Subcutaneous adipose tissue (tissue), 4 donors: Measurements from ENCODE around the gene WWTR1. TPM values are rescaled to one million over a fixed set of nuclear protein-coding genes. Genes with fewer than 3 reads are reported as not detected.

Source experiments
- CTCF ChIP-seq: fragments of 450-650 bp; IDR thresholded peaks from one replicate; pipeline ENCODE4 v1.5.1; 2016; ENCODE audit warnings: low read depth, mild to moderate bottlenecking, control low read depth, antibody characterized with exemption, moderate library complexity
- small RNA-seq: library from RNA; depleted of rRNA; stranded (forward); fragments of <200 nt; gene quantifications from one replicate; pipeline ENCODE3, GENCODE V24; 2016
- total RNA-seq, 4 donors: library from RNA; depleted of rRNA; stranded (reverse); fragments of >200 nt; gene quantifications; one replicate each; pipeline ENCODE4 v1.1.0, GENCODE V29; 2016

The WWTR1 gene
- total RNA-seq, 4 donors from 2014 or later, result 47.9 to 89.3 (median 62.4) TPM

- TF ChIP-seq CTCF, result no peak
These were observed 185.6 kb downstream of the WWTR1 start for GRCh38 chr3:149472030-149472797.

GRCh38 chr3:149470381-149470780 is 187.4 kb downstream of the WWTR1 start:
- TF ChIP-seq CTCF, result no peak

- no peak for TF ChIP-seq CTCF
These were observed 189.2 kb downstream of the WWTR1 start for GRCh38 chr3:149468504-149469212.

Small RNA genes lying within 50 kb of the gene (small RNA-seq; reads per million reads assigned to genes)
- not detected for gene RNU6-1098P

Other genes starting within 250 kb of the WWTR1 start
- gene TM4SF4, start 183.3 kb downstream of the WWTR1 start, total RNA-seq, result not detected
- 10 to 100 TPM; 23.6 to 41.4 (median 28.2) TPM for gene COMMD2, start 94.5 kb upstream of the WWTR1 start, total RNA-seq
- not detected for gene ANKUB1, start 134.5 kb upstream of the WWTR1 start, total RNA-seq
- gene RNF13, start 155.2 kb upstream of the WWTR1 start, total RNA-seq, result 100 to 1,000 TPM in 3 of 4 donors, 10 to 100 TPM in 1; 81.0 to 188 (median 128) TPM